GM12873 (cell line): ENCODE data around the gene CRKL.

Experiments used
- CTCF ChIP-seq: IDR thresholded peaks from 2 replicates; pipeline ENCODE4 v1.5.1; 2012; ENCODE audit warnings: low read depth, mild to moderate bottlenecking, moderate library complexity, low read length, control low read depth; ENCODE audit not compliant: insufficient read depth; ENCODE audit errors: missing control alignments

CRKL gene

GRCh38 chr22:20937031-20937793, 20.0 kb downstream of the CRKL start:
- TF ChIP-seq CTCF, result no peak

- no peak for TF ChIP-seq CTCF
Observed at GRCh38 chr22:20937794-20938671, 20.8 kb downstream of the CRKL start.

GRCh38 chr22:20940186-20940651, 23.0 kb downstream of the CRKL start:
- TF ChIP-seq CTCF, result no peak

GRCh38 chr22:20940904-20941385, 23.7 kb downstream of the CRKL start:
- no peak for TF ChIP-seq CTCF

- no peak for TF ChIP-seq CTCF
Observed at GRCh38 chr22:20943104-20943933, 26.1 kb downstream of the CRKL start.

GRCh38 chr22:20944042-20944441, 26.8 kb downstream of the CRKL start:
- TF ChIP-seq CTCF, result no peak
